HG03108 (cell line): Measurements from ENCODE around the gene MAGI1.
A peak's percentile ranks its signal among the peaks of the same experiment; 100 is the strongest.

Experiments
- ATAC-seq: cut with Tn5 transposase; IDR thresholded peaks from one replicate; pipeline ENCODE4 v1.9.1; 2021; ENCODE audit warnings: moderate library complexity; ENCODE audit not compliant: unreplicated experiment

Gene MAGI1

DNA sequence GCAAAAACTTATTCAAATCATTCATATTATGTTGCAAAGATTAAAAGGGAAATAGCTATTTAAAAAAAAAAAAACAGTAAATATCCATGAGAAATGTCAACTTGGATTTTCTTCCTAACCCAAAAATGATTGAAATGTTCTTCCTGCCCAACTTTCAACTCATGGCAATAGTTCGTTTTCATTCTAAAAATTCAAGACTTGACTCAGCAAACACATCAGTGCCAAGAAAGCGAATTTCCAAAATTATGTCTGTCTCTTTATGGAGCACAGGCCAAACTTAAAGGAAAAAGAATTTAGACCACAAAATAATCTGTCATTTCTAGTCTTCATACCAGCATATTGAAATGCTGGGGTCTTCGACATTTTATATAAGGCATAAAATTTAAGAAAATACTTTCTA lies 63.7 kb downstream of the MAGI1 start:
- no peak for ATAC-seq

DNA sequence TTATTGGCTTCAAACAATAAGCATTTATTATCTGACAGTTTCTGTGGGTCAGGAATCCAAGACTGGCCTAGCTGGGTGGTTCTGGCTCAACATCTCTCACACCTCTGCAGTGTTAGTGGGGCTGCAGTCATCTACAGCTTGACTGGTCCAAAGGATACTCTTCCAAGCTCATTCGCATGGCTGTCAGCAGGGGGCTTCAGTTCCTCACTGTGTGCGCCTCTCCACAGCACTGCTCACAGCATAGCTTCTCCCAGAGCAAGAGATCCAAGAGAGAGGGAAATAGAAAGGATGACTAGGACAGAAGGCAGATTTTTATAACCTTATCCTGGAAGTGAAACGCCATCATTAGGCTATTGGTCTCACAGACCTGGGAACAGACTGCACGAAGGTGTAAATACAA lies 64.2 kb downstream of the MAGI1 start:
- no peak for ATAC-seq

DNA sequence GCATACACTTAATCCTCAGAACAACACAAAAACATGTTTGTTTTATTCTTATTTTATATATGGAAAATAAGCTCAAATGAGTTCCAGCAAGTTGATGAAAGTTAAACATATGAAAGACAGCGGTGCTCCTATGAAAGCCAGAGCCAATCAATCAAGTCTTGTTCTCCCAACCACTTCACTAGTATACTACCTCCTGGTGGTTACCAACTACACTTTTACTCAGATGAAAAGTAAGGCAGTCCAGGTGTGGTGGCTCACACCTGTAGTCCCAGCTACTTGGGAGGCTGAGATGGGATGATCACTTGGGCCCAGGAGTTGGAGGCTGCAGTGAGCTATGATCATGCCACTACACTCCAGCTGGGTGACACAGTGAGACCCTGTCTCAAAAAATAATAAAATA lies 66.0 kb downstream of the MAGI1 start:
- no peak for ATAC-seq

DNA sequence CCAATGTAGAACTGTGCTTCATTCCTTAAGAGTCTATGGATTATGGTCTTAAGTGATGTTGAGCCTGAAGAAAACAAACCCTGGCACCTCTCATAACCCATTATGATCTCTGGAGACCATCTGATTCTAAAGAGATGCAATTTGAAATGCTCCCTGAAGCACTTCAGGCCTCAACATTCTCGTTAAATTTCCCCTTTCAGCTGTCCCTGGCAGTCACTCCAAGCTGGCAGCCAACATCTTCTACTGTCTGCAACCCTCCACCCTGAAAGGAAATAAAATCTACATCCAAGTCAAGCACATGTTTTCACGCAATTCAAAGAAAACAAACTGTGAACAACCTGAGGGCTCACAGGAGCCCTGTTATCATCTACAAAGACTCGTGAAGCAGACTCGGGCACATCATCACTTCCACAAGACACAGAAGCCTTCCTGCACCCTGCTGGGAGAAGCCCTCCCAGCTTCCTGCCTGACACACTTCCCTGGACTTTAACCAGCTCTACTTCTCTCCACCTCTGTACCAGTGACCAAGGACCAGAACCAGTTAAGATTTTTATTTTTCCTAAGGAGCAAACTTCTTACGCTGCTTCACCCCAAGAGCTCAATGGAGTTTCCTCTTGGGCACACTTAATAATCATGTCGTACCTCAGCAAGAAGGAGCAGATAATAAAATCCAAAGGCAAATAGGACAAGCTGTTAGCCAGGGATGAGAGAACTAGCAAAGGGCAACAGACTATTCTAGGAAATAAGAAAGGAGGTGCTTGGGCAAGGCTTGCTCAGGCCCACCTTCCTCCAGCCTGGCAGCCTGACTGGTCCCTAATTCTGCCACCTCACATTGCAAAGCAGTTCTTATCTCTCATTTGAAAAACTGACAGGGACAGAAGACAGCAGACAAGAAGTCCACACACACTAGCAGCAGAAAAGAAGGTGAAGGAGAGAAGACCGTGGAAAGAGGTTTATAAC lies 67.1 kb downstream of the MAGI1 start:
- no peak for ATAC-seq

DNA sequence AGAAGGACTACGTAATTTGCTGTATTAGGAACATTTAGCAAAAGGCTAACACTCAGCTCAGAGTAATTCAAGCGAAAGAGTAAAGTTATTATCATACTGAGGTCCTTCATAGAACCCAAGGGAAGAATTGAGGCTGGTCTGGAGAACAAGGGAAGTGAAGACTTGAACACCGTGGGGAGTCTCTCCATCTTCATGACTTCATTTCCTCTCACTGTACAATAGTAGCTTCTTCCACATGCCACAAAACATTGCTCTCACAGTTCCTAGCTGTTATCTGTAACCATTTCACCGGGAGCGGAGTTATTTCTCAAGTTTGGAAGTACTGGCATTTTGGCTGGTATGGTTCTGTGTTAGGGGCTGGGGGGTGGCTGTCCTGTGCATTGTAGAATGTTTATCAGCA lies 69.7 kb downstream of the MAGI1 start:
- no peak for ATAC-seq

DNA sequence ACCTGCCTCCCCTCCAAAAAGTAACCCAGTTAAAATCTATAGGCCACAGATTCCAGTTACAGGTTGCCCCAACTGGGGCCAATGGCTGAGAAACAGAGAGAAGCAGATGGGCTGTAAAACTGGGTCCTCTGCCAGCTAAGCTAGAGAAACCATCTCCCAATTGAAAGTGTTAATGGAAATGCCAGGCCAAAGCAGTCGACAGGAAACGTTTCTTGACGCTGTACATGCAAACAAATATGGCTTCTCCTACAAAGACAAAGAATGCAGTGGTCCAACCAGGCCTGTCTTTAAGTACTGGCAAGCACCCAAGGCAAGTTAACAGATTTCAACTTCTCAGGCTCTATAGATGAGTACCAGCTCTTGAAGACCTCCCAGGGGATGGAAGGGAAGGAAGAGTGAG lies 71.3 kb downstream of the MAGI1 start:
- ATAC-seq = no peak

DNA sequence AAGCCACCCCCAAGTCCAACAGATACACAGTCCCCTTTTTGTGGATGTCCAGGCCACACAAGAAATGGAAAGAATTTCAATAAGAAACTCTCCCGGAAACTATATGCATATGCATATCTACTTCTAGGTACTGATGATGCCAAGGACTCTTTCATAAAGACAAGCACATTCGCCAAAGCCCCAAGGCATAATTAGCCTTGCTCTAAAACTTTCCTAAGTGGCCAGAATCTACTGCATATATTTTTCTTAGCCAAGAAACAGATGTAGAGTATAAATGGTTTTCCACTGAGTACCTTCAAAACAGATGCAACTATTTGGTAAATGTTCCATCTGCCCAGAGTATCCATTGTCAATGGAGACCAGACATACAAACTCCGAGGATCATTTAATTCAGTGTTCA lies 73.9 kb downstream of the MAGI1 start:
- no peak for ATAC-seq

DNA sequence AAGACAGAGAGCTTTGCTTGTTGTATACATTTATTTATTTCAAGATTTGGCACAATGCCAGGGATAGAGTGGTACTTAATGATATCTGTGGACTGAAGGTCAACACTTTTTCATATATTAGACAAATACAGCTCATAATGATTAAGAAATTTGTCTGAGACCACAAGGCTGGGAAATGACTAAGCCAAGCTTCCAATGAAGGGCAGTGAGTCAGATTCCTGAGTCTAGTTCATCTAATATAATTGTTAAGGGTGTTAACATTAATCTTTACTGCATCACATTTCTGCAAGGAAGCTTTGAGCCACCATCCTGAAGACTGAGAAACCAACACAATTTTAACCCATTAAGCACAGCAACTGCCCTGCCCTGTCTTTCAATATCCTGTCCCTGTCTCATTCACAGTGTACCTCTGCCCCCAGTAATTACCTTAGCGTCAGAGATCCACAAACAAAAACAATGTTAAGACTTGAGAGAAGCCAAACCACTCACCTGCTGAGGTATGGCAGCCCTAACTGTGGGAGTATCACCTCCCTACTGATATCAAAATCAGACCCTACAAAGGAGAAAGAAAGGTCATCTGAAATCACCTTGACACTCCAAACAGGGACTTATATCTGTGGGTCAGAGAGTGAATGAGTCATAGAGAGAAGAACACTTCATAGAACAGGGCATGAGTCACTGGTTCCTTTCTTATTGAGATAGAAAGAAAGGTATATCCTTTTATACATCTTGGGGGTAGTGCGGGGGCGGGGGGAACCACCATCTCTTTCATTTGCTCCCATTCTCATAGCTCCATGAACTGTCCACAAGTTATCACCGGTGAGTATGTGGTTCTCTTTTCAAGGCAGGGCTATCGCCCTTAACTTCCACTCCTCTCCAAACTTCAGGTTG lies 74.7 kb downstream of the MAGI1 start:
- peak; percentile 98 for ATAC-seq

DNA sequence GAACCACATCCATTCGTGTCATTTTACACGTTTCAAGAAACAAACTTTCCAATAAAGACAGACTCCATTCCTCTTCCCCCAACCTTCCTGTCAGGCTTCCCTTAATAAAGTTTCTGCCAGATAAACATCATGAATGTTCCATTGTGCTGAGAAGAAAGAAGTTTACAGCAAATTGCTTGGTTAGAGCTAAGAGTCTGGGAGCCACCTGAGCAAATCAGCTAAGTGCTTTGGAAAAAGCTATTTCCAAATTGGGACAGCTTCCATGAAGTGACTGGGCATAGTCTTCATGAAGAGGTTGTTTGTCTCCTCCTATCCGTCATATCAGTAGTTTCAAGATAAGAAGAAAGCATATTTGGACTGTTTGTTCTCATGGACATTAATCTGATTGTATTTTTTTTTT lies 77.0 kb downstream of the MAGI1 start:
- no peak for ATAC-seq

DNA sequence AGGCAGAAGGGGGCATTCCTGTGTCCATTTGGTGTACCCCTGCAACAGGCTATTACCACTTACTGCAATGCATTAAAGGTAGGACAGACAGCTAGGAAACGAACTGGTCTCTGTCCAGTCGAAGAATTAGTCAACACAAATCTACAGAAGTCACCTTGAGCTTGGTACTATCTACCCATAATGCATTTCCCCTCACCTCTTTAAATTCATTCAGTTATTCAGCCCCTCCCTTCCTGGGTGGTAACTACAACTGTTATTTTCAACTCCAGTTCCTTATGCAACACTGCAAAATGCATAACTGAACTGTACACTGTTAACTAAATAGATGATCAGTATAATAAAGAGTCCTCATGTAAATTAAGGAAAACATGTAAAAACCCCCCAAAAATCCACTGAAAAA lies 77.6 kb downstream of the MAGI1 start:
- ATAC-seq = no peak

DNA sequence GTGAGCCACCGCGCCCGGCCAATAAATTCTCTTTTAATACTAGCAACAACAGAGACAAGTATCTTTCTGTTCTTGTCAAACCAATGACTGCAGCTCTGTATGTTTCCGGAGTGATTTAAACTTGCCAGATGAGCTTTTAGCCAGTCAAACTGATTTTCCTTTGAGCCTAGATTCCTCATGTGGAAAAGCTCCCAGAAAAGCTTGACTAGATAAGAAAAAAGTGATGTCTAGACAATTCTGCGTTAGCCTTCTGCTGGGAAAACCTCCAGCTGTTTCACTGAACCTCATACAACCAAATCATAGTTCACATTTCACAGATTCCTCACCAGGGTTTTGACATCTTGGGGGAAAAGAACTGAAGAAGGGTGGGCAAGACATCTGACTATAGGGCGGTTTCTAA lies 78.6 kb downstream of the MAGI1 start:
- no peak for ATAC-seq

DNA sequence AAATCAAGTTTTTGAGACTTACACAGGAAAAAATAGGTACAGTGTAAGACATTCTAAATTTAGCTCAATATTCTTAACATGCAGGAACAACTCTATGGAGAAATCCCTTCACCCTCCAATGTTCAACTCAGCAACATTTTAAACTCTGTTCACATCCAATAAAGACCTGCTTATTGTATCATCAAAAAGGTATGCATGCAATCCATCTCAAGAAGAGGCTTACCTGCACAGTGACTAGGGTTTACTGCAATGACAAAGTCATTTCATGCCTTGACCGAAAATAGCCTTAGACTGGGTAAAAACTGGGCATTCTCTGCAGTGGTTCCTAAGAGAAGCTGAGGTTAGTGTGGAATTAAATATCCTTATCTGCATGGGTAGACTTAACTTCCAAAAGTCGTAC lies 80.5 kb downstream of the MAGI1 start:
- ATAC-seq = no peak

DNA sequence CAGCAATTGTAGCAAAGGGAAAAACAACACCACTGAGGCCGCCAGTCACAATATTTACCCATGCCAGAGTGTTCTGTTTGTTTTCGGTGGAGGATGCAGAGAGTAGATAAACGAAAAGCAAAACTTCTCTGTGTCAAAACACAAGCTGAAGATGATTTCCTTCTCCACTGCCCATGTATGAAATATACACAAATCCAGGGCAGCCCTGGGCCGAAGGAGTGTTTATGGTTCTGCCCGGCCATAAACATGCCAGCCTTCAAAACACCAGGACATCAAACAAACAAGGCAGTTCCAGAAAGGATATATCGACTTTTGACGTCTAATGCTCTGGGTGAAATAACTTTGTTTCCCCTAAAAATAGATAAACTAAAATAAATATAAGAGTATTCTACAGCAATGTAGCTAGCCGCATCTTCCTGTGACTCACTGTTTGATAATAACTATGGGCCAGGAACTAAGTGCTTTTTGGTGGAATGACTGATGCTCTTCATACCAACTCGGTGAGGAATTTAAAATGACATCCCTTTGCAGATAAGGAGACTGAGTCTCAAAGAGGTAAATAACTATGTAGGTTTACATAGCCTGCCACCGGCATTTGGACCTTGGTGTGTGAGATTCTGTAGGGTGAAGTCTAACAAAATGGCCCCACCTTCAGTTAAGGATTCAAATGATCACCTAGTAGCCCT lies 82.8 kb downstream of the MAGI1 start:
- ATAC-seq = no peak

DNA sequence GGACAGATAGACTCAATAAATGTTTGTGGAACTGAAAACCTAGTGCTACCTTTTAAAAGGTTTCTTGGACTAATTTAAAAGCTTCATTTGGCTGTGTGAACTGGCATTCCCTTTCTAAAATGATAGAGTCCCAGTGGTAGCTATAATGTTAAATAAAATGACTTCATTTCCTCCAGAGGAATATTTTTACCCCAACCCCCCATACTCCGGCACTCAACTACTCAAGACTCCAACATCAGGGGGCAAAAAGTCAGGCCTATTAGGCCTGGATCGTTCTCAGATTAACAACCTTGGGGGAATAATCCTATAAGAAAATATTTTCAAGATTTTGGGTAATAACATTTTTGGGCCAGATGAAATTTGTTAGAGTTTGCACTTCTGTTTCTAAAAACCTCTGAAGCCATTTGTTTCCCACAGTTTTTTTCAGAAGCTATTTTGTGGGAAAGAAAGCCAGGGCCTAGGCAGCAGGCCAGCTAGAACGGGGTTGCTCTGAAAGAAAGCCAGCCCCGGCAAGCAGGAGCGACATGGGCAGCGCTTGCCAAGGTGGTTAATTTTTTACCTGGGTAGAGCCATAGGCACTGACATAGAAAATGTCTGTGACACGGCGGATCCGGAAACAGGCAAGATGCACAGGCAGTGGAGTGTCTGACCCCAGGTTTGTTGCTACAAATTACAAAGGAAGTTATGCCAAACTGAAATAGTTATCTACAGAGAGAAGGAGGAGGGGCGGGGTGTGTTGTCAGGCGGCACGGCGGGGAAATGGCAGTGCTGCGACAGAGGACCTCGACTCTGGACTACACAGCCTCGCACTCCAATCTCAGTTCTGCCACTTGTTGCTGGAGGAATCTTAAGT lies 84.6 kb downstream of the MAGI1 start:
- no peak for ATAC-seq

DNA sequence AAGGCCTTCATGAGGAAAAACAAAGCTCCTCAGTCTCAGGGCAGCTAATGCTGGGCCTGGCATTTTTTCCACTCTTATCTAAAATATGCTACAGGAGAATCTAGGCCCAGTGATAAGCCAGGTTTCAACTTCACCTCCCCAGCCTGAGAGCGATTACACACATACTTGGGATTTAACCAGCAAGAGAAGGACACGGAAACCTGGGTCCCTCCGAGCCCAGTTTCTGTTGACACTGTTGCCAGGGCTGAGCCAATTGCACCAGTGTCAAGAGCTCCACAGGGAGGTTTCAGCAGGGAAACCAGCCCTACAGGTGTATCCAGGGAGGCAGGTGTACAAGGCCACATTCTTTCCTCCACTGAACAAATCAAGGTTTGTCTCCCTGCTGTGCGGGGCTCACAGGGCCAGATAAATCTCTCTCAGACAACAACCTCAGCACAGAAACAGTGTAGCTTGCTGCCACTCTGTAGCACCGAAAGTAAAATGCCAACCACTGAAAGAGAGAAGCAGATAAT lies 85.4 kb downstream of the MAGI1 start:
- ATAC-seq = no peak

DNA sequence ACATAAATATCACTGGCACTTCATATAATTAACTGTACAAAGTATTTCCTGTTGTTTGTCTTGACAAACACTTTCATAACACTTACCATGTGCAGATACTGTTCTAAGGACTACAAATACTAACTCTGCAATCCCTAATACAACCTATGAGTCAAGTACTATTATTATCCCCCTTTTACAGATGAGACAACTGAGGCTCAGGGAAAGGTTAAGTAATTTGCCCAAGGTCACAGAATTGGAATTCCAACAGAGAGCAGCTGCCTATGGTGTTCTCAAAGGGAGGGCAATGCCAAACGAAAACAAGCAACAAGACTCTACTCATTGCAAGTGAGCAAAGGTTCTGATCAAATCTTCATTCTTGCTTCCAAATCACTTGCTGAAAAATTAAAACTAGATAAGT lies 85.9 kb downstream of the MAGI1 start:
- no peak for ATAC-seq

DNA sequence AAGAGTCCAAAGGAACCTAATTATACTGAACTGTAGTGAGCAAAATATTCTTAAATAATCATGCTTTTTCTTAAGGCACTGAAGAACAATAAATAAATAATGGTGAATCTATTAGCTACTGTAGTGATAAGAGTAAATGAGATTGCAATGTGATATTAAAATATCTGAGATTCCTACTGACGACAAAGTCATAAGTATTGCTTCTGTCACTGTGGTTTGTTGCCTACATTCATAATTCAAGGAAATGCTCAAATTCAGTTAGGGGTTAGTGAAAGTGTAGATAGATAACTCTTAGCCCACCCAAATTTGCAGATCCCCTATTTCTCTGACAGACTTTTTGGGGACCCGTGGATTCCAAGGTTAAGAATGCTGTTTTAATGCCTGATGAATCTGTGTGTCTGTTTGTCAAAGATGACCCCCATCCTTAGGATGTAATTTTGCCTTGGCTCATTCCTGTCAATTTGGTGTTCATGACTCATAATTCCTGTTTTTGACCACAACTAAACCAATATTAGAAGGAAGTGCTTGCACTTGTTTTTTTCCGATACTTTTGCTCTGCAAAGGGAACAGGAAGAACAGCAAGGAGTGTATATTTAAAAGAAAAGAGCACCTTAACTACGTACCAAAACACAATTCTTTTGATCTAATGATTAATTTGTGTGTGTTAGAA lies 86.7 kb downstream of the MAGI1 start:
- no peak for ATAC-seq

DNA sequence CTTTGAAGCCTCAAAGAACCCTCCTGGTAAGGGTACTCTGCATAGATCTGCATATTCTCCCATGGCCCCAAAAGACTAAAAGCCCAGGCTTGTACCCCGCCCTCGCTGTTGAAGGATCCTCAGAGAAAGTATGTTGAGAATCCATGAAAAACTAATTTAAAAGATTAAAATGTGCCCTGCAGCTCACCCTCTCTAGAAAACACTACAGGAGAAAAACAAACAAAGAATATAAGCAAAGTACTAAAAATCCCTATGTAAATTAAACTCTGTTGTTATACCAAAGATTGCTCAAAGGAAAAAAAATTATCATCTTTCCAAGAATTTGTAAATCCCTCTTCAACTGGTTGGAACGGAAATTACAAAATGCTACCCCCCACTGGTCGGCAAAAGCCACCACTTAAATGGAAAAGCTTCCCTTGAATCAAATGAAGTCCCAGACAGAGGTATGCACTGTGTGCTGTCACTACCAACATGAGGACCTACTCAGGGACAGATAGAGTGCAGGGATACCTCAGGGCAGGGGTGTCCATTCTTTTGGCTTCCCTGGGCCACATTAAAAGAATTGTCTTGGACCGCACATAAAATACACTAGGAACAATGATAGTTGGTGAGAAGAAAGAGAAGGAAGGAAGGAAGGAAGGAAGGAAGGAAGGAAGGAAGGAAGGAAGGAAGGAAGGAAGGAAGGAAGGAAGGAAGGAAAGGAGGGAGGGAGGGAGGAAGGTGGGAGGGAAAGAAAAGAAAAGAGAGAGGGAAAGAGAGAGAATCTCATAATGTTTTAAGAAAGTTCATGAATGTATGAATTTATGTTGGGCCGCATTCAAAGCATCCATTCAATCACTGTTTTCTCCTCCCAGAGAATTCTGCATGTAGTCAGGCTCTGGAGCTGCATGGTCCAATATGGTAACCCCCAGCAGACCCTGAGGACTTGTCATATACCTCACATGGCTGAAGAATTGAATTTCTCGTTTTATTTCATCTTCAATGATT lies 88.1 kb downstream of the MAGI1 start:
- ATAC-seq = no peak
